Suprapubic skin (tissue), 4 donors: Measurements from ENCODE around the gene MBD4.

ENCODE experiments used
- CTCF ChIP-seq, 2 donors: fragments of 200-600 bp in 1 of 2; fragments of 450-650 bp in 1 of 2; sonication (generic) in 1 of 2; IDR thresholded peaks; one replicate each; pipeline ENCODE4 v1.5.1; 2016 to 2019; ENCODE audit warnings: antibody characterized with exemption in 2 of 2, mild to moderate bottlenecking in 1 of 2, moderate library complexity in 1 of 2
- POLR2A ChIP-seq, 2 donors: fragments of 450-650 bp; IDR thresholded peaks; one replicate each; pipeline ENCODE4 v1.6.1; 2017; ENCODE audit warnings: antibody characterized with exemption in 2 of 2, mild to moderate bottlenecking in 2 of 2, moderate library complexity in 2 of 2
- POLR2AphosphoS5 ChIP-seq, 3 donors: sonication (generic); formaldehyde crosslinking; IDR thresholded peaks; one replicate each; pipeline ENCODE4 v1.6.1; 2017; ENCODE audit warnings: antibody characterized with exemption in 3 of 3

- TF ChIP-seq POLR2AphosphoS5 (IDR thresholded peaks at IDR 0.05) (no peak), CTCF (IDR thresholded peaks at IDR 0.05) (no peak), POLR2A (IDR thresholded peaks at IDR 0.05) (no peak)
These were observed 427 bp downstream of the MBD4 start for GRCh38 chr3:129439226-129439816.
